HUES64 (cell line): Measurements from ENCODE around the gene ARHGEF7.
"Not testable (repeated sequence)": the region's sequence is repeated elsewhere in the genome, so short reads cannot be mapped to it uniquely, and the experiment has no call there.

Experiments
- H3K27ac ChIP-seq: 2 replicates; pipeline ENCODE4 v1.7.0; 2013; ENCODE audit warnings: low read depth, low read length, inconsistent platforms
- H3K27me3 ChIP-seq: 2 replicates; pipeline ENCODE4 v1.6.1; 2013; ENCODE audit warnings: mild to moderate bottlenecking, low read length; ENCODE audit not compliant: insufficient read depth
- H3K36me3 ChIP-seq: 2 replicates; pipeline ENCODE4 v1.6.1; 2013; ENCODE audit warnings: mild to moderate bottlenecking, low read length; ENCODE audit not compliant: insufficient read depth
- H3K4me1 ChIP-seq: 2 replicates; pipeline ENCODE4 v1.6.1; 2013; ENCODE audit warnings: mild to moderate bottlenecking, low read length, moderate library complexity; ENCODE audit not compliant: insufficient read depth
- H3K4me3 ChIP-seq: 2 replicates; pipeline ENCODE4 v1.5.1; 2013; ENCODE audit warnings: mild to moderate bottlenecking, low read length, moderate library complexity
- H3K9ac ChIP-seq: 2 replicates; pipeline ENCODE4 v1.6.1; 2013; ENCODE audit warnings: mild to moderate bottlenecking, low read depth, low read length
- H3K9me3 ChIP-seq: 2 replicates; pipeline ENCODE4 v1.6.1; 2013; ENCODE audit warnings: low read depth, low read length; ENCODE audit not compliant: insufficient read depth
- WGBS: fragments of 150-250, 120-280 bp; methylation state at CpG from one replicate; pipeline ENCODE4 v1.1.7; 2013; ENCODE audit warnings: missing lambda C conversion rate; 5-methylcytosine and 5-hydroxymethylcytosine counted together

The ARHGEF7 gene

DNA sequence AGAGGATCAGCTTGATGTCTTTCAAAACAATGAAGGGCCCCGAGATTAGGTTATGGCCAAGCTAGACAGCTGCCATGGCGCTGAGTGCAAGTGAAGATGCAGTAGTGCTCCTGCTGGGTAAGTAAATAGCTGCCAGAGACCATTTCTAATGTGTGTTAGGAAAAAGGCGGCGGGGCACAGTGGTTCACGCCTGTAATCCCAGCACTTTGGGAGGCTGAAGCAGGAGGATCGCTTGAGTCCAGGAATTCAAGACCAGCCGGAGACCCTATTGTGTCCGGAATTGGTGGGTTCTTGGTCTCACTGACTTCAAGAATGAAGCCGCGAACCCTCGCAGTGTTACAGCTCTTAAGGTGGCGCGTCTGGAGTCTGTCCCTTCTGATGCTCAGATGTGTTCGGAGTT is 32.3 kb upstream of the ARHGEF7 start:
- not testable (repeated sequence) for H3K9ac ChIP-seq, H3K36me3 ChIP-seq, H3K9me3 ChIP-seq, H3K27ac ChIP-seq, H3K4me1 ChIP-seq, H3K27me3 ChIP-seq, H3K4me3 ChIP-seq
- 94% methylated on average over 14 of the region's 14 CpGs for WGBS

GRCh38 chr13:111083693-111084092 is 31.4 kb upstream of the ARHGEF7 start:
- H3K27me3 ChIP-seq = not testable (repeated sequence)
- 93% methylated on average over 13 of the region's 25 CpGs for WGBS

DNA sequence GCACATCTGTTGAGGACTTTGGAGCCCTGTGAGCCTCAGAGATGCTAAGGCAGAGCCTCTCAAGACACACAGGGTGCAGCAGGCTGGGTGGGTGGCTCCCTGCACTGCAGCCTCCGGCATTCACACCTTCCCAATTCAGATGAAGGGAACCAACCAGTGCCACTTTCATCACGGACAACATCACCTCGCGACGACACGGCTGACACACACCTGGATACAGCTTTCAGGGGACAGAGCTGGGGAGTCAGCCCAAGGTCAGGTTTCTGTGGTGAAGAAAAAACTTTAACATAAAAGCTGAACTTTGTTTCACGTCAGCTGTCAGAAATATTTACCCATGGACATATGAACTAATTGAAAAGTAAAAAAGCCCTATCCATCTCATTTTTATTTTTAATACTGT is 24.9 kb upstream of the ARHGEF7 start:
- Histone ChIP-seq H3K27me3 (peaks cover 4% of the 10 kb centered on the region), H3K4me3 (no peak overlapping the region), H3K9ac (no peak overlapping the region), H3K9me3 (no peaks in the 10 kb centered on the region), H3K36me3 (no peaks in the 10 kb centered on the region), H3K4me1 (no peaks in the 10 kb centered on the region), H3K27ac (no peak overlapping the region)
- WGBS = 91% methylated on average over 6 of the region's 7 CpGs

More at GRCh38 chr13:111083693-111084092, 31.4 kb upstream of the ARHGEF7 start:
- not testable (repeated sequence) for H3K36me3 ChIP-seq, H3K9ac ChIP-seq, H3K4me1 ChIP-seq, H3K9me3 ChIP-seq, H3K27ac ChIP-seq, H3K4me3 ChIP-seq

DNA sequence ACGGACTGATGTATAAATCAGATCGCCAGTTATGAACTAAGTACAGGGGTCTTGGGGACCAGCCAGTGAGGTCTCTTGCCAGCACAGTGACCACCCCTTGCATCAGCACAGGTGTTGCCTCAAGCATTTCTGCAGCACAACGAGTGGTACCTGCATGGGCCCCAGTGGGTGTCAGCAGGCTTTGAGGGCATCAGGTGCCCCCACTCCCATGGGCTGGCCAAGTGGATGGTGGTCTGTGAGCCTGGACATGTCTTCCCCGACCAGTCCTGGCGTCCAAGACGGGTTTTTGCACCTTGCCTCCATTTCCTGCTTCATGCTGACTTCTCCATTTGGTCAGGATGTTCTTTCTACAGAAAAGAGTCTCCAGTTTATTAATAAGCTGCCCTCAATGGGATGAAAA is 22.4 kb upstream of the ARHGEF7 start:
- H3K27me3 ChIP-seq = peaks cover 10% of the 10 kb centered on the region
- no peaks in the 10 kb centered on the region for H3K4me1 ChIP-seq
- H3K9ac ChIP-seq = no peak overlapping the region
- no peaks in the 10 kb centered on the region for H3K9me3 ChIP-seq
- no peaks in the 10 kb centered on the region for H3K36me3 ChIP-seq
- WGBS = 89% methylated on average over 6 of the region's 6 CpGs
- H3K27ac ChIP-seq = no peak overlapping the region
- H3K4me3 ChIP-seq = no peak overlapping the region

- 93% methylated on average over 18 of the region's 21 CpGs for WGBS
- Histone ChIP-seq H3K36me3 (no peaks in the 10 kb centered on the region), H3K27ac (no peak overlapping the region), H3K4me3 (no peak overlapping the region), H3K27me3 (peaks cover 10% of the 10 kb centered on the region), H3K9me3 (no peaks in the 10 kb centered on the region), H3K4me1 (no peaks in the 10 kb centered on the region), H3K9ac (no peak overlapping the region)
Observed at GRCh38 chr13:111093136-111093535, 22.0 kb upstream of the ARHGEF7 start.

DNA sequence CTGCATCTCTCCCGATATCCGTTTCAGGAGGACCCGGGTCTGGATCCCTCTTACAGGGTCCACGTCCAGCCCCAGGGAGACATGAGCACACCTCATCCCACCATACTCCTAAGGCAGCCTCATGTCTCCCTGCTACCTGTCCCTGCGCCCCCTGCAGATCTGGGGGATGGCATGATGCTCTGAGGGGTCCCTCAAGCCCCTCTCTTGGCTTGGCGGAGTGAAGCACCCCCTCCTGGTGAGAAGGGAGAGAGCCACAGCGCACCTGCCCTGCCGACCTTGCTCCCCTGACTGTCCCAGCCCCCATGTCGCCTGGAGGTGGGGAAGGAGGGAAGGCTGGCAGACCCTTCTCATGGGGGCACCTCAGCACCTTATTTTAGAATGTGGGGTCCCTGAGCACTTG is 21.5 kb upstream of the ARHGEF7 start:
- no peak overlapping the region for H3K4me3 ChIP-seq
- peaks cover 10% of the 10 kb centered on the region for H3K27me3 ChIP-seq
- H3K9me3 ChIP-seq = no peaks in the 10 kb centered on the region
- no peak overlapping the region for H3K27ac ChIP-seq
- no peaks in the 10 kb centered on the region for H3K36me3 ChIP-seq
- 83% methylated on average over 9 of the region's 9 CpGs for WGBS
- no peak overlapping the region for H3K9ac ChIP-seq
- no peaks in the 10 kb centered on the region for H3K4me1 ChIP-seq

- Histone ChIP-seq H3K27ac (no peak overlapping the region), H3K36me3 (no peaks in the 10 kb centered on the region), H3K4me1 (no peaks in the 10 kb centered on the region), H3K9me3 (no peaks in the 10 kb centered on the region), H3K9ac (no peak overlapping the region), H3K4me3 (no peak overlapping the region), H3K27me3 (peaks cover 10% of the 10 kb centered on the region)
- WGBS = 92% methylated on average over 30 of the region's 30 CpGs
Observed at GRCh38 chr13:111095031-111095840, 19.9 kb upstream of the ARHGEF7 start.

DNA sequence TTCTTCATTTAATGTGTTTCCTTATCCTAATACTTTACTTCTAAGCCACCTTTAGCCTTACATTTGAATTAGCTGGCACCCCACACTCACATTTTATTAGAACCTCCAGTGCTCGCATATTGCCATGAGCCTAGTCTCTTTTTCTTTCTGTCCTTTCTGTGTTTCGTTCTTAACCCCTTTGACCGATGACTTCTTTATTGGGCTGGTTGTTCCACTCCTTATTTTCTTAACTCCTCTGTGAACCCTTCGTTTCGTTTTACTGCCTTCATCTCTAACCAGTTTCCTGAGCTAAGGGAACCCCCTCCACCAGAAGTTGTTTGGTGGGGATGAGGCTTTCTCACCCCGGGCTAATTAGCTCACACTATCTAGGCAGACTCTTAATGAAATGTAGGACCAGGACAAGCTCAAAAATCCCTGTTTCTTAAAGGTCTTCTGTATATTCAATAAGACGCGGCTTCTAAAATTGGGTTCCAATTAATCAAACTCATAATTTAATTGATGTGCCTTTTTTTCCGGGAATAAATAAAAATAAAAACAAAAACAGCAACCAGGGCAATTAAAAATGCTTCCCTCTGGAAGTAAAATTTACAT is 19.1 kb upstream of the ARHGEF7 start:
- peaks cover 10% of the 10 kb centered on the region for H3K27me3 ChIP-seq
- no peak overlapping the region for H3K27ac ChIP-seq
- H3K9ac ChIP-seq = no peak overlapping the region
- no peaks in the 10 kb centered on the region for H3K36me3 ChIP-seq
- WGBS = 94% methylated on average over 9 of the region's 9 CpGs
- no peak overlapping the region for H3K4me3 ChIP-seq
- H3K4me1 ChIP-seq = no peaks in the 10 kb centered on the region
- no peaks in the 10 kb centered on the region for H3K9me3 ChIP-seq

DNA sequence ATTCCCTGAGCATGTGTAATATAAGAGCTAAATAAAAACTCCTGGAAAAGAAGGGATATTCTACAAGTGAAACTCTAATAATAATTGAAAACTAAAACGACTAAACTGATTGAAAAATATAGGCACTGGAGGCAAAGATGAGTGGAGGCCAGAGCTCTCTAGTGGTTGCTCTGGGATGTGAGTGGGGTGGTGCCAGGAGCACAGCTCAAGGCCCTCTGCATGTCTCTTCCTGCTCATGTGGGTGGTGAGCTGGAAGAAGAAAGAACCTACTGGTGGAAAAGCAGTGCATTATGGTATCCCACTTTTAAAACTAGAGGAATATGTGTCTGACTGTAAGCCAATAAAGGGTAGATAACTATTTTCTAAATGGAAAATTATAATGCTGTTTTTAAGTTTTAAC is 15.8 kb upstream of the ARHGEF7 start:
- no peak overlapping the region for H3K9ac ChIP-seq
- H3K4me3 ChIP-seq = no peak overlapping the region
- H3K27ac ChIP-seq = no peak overlapping the region
- H3K4me1 ChIP-seq = no peaks in the 10 kb centered on the region
- WGBS = 91% methylated on average over 1 of the region's 1 CpG
- H3K36me3 ChIP-seq = no peaks in the 10 kb centered on the region
- H3K9me3 ChIP-seq = no peaks in the 10 kb centered on the region
- peaks cover 10% of the 10 kb centered on the region; the same call in 1 of the 2 replicates for H3K27me3 ChIP-seq

- H3K9ac ChIP-seq = no peak overlapping the region
- H3K27me3 ChIP-seq = peaks cover 54% of the 10 kb centered on the region
- 0 out of 2 replicates have a peak, but pooled peaks cover 2% of the 10 kb centered on the region for H3K9me3 ChIP-seq
- H3K4me3 ChIP-seq = no peak overlapping the region
- H3K4me1 ChIP-seq = 0 out of 2 replicates have a peak, but pooled peaks cover 5% of the 10 kb centered on the region
- no peak overlapping the region for H3K27ac ChIP-seq
- 75% methylated on average over 2 of the region's 2 CpGs for WGBS
- no peaks in the 10 kb centered on the region for H3K36me3 ChIP-seq
Observed at GRCh38 chr13:111110054-111110453, 5.1 kb upstream of the ARHGEF7 start.

GRCh38 chr13:111111376-111111937 is 3.7 kb upstream of the ARHGEF7 start:
- no peak overlapping the region for H3K9ac ChIP-seq
- peaks cover 59% of the 10 kb centered on the region for H3K27me3 ChIP-seq
- H3K4me1 ChIP-seq = 0 out of 2 replicates have a peak, but pooled peaks cover 5% of the 10 kb centered on the region
- no peak overlapping the region for H3K4me3 ChIP-seq
- 0 out of 2 replicates have a peak, but pooled peaks cover 2% of the 10 kb centered on the region for H3K9me3 ChIP-seq
- no peaks in the 10 kb centered on the region for H3K36me3 ChIP-seq
- WGBS = 83% methylated on average over 6 of the region's 7 CpGs
- H3K27ac ChIP-seq = no peak overlapping the region
